NCI-H1930 (cell line): ENCODE data around the gene ASB13.

Experiments
- DNase-seq, 2 experiments: peaks; one replicate each; lab custom pipeline; 2025; lab: John Stamatoyannopoulos, UW

ASB13 gene

DNA sequence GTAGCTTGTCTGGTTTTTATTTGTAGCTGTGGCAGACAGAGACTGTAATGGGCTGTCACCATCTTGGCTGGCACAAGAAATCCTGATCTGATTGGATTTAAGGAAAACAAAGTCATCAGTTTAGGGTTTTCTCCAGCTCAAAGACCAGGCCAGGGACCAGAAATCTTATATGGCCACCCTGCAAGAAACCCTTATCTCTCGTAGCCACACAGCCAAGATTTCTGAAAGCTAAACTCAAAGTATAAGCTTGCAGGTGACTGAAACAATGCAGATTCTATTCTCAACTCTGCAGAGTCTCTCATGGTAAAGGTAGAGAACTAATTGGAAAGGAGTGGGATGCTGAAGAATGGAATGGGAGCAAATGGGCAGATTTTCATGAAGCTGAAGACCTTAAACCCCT, 3.2 kb upstream of the ASB13 start:
- DNase-seq, result no peak

DNA sequence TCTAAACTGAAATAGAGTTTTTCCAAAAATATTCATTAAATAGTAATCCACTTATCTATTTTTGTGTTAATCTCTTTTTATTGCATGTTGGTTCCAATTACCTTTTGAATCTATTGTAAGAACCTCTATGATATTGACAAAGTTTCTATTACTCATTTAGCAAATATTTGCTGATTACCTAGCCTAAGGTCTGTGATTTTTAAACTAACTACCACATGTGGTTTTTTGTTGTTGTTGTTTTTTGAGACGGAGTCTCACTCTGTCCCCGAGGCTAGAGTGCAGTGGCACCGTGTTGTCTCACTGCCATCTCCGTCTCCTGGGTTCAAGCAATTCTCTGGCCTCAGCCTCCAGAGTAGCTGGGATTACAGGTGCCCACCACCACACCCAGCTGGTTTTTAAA, 2.0 kb upstream of the ASB13 start:
- DNase-seq, result no peak

DNA sequence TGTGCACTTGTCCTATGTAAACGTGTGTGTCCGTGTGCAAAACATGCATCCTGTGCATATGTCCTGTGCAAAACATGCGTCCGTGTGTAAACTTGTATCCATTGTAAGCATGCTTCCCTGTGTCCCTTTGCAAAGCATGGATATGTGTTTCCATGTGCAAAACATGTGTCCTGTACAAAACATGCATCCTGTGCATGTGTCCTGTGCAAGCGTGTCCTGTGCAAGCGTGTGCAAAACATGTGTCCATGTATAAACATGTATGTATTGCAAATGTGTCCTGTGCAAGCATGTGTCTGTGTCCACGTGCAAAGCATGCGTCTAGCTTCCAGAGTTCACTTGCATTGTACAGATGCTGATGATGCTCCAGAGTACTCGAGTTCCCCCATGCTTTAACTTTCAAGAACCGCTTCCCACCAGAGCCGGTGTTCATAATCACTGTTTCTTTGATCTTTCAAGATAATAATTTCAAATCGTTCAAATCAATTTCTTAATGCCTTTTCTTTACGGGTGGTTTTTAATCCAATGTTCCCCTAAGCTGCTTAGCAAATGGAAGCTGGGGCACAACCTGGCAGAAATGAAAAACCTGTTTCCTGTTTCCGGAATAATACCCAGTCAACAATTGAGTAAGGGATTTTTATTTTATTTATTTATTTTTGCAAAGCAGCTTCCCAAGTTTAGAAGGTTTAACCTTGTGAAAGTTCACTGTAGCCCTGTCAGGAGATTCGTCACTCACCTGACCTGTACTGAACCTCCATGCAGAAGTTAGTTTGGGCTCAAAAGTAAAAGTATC, 641 bp upstream of the ASB13 start:
- no peak for DNase-seq

DNA sequence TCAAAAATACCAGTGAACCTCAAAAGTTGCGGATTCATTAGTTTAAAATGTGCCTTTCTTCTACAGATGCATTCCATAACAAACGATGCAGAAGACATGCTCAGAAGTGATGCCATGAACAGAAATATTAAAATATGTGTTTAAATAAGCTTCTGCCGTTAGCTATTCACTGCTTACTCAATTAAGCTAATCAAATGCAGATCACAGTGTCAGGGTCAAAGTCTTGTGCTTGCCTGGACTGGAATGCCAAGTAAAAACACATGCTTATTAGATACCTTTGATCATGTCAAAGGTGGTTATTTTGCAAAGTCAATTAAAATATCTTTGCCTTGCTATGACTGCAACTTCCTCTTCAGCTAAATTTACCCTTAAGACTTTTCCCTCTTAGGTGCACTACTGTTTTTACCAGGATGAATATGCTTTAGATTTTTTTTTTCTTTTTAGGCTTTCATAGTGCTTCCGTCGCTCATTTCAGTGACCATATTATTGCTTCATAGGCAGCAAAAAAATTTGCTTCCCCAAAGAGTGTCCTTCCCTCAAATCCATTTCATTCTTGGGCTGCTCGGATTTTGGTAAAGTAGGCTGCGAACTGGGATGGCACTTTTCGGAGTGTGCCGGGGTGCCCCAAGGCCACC, 905 bp downstream of the ASB13 start:
- DNase-seq, result no peak

DNA sequence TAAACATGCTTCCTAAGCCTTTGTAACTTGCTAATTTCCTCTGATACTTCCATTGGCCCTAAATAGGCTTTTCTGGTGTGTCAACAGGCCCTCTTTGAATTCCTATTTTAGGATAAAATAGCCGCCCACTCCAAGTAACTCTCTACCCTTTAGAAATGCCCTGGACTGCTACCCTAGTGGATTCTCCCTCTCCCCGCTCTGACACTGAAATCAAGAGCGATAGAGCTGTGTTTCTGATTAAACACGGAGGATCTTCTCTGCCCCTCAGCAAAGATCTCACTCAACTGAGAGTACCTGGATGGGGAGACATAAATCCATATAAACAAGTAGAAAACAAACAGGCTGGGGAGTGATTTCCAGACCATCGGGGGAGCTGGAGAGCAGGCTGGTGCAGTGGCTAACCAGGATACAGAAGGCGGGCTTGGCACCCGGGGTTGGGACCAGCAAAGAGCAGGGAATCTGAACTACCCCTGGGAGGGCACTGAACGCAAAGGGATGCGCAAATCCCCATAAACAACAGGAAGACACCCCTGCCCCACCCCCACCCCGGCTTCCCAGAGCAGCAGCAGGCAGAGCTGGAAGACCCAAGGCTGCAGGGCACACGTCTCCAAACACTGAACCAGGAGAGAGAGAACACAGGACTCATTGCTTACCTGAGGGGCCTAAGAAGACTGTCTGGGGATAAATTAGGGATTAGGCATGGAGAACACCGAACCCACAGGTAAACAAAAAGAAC, 2.5 kb downstream of the ASB13 start:
- DNase-seq, result no peak

DNA sequence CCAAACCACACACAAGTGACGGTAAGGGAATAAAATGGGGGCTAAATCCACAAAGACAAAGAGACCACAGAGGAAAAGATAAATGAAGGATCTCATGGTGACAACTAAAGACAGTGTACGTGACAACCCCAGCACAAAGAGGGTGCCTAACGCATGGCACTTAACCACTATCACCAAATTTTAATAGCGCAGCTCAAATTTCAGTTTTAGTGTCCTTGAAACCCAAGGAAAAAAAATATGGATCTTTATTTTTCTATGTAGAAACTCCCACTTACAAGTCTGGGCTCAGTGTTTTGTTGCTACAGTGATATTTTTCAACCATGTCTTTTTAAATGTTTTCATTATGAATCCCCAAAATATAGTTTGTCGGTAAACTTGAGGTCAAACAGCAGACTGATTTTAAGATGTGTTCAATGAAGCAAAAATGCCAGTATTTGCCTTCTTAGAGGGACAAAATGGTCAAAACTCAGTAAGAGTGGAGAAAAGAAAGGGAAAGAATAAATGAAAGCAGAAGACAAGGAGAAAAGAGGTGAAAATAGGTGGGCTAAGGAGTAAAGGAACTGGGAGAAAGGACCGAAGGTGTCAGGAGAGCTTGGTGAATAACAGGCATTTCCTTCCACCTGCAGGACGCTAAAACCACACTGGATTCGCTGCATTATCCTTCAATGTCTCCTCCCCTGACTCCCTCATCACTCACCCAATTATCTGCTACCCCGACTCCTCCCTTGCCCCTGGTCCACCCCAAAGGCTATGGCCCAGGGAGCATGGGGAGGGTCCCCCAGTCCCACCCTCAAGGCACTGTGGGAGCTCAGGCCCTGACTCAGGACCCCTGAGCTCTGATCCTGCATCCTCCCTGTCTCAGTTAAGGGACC, 3.5 kb downstream of the ASB13 start:
- DNase-seq, result no peak

DNA sequence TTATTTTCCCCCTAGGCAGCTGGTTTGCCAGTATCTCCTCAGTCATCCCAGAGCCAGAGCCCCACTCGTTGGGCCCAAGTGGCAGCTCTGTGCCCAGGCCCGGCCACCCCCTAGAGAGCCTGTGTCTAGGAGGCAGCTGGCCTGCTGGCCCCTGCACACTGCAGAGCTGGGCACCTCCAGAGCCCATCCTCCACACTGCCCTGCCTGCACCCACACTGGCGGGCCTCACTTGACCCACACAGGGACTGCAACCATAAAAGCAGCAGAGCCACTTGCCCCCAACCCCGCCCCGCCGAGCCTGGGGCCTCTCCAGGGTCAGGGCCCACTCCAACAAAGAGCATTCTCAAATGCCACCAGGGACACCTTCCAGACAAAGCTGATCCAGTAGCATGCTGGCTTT, 5.4 kb downstream of the ASB13 start:
- no peak for DNase-seq

DNA sequence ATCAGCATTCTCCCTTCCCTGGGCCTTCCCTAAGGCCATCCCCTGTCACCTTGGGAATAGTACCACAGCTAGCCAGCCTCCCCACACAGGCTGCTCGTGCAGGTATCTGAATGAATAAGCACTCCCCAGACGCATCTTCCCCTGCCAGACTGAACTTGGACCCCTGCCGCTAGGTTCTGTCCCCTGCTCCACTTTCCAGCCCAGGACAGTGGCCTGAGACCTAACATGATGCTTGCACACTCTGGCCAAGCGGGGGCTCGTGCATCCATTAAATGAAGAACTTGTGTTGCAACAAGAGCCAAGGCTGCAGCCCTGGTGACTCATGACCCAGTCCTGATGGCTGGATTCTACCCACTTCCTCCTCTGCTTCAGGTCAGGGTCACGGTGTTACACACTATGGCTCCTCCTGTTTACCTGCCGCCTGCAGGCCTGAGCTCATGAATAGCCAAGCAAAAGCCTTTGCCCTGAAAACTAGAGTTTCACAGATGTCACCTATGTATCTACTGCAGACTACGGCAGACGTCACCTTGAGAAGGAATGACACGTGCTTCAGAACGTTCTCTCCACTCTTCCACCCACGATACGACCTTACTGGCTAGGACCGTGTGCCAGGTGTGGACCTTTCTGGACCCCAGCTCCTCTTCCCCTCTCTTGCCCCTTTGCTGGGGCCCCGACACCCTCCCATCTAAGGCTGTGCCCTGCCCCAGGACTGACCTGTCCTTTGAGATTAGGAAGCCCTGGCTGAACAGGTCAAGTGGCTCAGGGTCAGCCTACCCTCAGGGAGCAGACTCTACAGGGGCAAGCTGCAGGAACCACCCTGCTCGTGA, 6.5 kb downstream of the ASB13 start:
- no peak for DNase-seq

DNA sequence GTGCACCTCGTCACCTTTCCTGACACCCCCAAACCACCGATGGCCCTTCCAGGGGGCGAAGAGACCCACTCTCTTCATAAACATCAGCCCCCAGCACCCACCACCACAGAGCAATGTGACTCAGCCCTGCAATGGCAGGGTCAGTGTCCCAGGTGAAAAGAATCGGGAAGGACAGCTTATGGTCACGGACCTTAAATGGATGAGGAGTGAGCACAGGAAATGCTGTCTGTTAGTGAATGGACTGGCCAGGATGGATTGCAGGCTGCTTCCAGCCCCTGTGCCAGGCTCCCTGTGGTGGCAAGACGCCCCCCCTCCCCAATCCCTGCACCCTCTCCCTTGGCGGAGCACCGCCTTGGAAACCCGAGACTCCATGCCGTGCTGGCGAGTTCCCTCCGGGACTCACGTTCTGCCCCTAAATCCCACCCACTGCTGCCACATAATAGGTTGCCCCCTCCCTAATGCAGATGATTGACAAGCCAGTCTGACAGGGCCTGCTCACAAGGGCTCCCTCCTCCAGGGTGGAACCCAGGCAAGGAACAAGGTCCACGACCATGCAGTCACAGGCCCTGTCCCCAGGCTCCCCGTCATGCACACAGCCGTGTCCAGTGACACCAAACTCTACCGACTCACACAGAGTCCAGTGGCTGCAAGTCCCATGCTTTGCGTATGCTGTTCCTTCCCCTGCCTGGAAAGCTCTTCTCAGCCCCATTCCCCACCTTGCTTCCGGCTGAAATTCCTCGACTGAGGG, 7.3 kb downstream of the ASB13 start:
- no peak for DNase-seq

DNA sequence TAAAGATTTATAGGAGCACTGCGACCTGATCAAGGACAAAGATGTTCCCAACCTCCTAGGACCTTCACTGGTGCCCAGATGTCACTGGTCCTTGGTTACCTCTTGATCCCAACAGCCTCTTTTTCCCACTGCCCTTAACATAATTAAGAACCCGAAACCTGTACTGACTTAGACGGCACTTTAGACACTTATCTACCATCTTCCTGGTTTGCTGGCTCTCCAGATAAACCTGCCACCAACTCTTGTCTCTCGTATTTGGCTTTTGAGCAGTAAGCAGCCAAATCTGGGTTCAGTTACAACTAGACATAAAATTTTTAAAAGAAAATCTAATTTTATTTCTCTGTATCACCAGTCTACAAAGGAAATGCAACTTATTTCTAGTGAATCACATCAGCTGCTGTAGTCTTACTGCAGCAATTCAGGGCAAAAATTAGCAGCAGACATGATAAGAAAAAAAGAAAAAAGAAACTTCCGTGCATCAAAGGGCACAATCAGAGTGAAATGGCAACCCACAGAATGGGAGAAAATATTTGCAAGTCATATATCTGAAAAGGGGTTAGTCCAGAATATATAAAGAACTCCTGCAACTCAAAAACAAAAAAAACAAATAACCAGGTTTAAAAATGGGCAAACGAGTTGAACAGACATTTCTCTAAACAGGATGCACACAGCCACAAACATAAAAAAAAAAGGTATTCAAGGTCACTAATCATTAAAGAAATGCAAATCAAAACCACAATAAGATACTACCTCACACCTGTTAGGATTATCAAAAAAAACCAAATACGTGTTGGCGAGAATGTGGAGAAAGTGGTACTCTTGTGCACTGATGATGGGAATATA, 9.4 kb downstream of the ASB13 start:
- no peak for DNase-seq

DNA sequence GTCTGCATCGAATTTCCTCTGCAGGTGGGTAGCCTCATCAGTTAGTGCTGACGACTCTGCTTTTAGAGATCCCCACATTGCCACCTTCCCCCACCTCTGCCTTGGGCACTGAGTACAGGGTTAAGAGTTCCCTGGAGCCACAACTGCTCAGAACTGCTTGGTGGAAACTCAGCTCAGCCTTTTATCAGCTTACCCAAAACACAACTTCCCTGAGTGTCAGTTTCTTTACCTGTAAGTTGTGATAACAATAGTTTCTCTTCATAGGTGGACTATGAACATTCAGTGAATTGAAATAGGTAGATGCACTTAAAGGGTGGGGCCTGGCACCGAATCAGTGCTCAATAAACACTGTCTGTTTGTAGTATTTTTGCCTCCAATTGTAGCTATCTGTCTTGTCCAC, 11.3 kb downstream of the ASB13 start:
- DNase-seq, result no peak

DNA sequence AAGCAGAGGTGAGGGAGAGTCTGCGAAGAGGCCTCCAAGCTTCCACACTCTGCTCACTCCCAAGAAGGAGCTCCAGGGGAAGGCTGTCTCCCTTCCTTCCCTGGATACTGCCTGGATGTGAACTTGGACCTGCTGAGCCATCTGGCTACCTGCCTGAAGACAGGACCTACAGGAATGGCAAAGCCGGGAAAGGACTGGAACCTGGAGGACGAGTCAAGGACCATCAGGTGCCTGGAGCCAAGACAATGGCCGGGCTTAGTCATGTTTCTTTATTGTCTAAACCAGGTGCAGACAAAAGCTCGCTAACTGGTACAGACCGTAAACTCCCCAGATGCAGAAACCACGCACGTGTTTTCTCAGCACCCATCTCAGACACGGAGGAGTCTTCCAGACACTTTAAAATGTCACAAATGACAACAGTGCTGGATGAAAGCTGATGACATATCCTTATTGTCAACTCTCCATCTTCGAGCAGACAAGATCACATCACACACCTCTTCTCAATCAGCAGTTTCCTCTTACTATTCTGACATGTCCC, 12.1 kb downstream of the ASB13 start:
- DNase-seq, result no peak

DNA sequence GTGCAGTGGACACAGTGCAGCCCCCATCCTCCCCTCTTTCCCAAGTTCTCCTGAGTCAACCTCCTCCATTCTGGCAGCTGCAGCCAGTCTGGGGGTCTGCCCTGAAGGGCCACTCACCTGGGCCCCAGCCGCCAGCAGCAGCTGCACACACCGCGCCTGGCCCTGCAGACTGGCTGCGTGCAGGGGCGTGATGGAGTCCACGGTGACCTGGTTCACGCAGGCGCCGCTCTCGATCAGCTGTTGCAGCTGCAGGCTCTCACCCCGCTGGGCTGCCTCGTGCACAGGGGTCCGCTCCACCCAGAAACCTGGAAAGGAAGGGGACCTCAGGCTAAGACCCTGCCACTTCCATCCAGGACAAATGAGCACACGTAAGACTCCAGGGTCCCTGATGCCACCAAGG, 13.6 kb downstream of the ASB13 start:
- no peak for DNase-seq

DNA sequence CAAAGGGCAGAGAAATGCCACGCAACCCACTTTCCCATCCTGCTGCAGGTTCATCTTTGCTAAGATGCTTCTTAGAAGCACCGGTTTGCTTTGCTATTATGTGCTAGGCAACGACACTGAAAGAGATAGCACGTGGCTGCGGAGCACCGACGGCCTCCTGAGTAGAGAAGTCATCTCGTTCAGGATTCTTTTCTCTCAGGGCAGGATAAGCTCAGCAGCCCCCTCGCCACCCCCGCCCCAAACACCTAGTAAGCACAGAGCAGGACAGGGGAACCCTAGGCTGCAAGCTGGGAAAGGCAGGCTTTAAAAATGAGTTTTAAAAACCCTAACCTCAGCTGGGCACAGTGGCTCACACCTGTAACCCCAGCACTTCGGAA, 15.0 kb downstream of the ASB13 start:
- DNase-seq, result no peak

DNA sequence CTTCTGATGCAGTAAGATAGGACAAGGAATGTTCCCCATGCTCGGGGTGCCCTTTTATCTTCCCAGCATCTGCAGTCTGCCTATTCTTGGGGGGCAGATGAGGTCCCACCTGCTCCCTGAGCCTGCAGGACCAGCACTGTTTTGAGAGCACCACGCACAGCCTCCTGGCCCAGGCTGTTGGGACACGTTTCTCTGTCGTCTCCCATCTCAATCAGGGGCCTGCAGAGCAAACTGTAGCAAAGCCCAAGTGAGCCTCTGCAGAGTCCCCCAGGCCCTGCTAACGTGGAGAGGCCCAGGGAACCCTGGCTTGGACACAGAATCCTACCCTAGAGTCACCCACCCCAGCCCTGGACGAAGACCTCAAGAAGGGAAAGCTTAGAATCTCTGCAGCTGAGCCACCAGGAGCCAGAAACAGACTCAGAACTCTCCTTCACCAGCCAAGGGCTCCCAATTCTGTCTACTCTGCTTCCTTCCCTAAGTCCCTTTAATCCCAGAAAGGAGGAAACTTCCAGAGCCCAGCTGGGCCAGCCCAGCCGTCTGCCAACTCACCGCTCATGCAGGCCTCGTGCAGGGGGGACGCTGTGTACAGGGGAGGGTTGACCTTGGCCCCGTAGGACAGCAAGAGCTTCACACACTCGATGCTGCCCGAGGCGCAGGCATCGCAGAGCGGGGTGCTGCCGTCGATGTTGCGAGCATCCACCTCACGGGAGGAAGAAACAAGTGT, 15.6 kb downstream of the ASB13 start:
- no peak for DNase-seq

DNA sequence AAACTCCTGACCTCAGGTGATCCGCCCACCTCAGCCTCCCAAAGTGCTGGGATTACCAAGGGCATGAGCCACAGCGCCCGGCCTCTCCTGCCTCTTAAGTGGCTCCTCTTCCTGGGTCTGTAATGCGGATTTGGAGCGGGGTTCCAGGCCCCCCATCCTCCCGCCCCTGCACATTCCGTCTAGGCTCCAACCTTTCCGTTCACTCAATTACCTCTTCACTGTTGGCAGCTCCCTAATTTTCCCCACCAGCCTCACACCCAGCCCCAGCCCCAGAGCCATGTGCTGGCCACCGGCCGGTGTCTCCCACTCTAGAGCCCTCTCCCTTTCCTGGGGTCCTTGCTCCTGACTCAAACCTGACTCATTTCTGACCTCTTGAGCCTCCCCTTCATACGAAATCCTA, 16.6 kb downstream of the ASB13 start:
- DNase-seq, result no peak

DNA sequence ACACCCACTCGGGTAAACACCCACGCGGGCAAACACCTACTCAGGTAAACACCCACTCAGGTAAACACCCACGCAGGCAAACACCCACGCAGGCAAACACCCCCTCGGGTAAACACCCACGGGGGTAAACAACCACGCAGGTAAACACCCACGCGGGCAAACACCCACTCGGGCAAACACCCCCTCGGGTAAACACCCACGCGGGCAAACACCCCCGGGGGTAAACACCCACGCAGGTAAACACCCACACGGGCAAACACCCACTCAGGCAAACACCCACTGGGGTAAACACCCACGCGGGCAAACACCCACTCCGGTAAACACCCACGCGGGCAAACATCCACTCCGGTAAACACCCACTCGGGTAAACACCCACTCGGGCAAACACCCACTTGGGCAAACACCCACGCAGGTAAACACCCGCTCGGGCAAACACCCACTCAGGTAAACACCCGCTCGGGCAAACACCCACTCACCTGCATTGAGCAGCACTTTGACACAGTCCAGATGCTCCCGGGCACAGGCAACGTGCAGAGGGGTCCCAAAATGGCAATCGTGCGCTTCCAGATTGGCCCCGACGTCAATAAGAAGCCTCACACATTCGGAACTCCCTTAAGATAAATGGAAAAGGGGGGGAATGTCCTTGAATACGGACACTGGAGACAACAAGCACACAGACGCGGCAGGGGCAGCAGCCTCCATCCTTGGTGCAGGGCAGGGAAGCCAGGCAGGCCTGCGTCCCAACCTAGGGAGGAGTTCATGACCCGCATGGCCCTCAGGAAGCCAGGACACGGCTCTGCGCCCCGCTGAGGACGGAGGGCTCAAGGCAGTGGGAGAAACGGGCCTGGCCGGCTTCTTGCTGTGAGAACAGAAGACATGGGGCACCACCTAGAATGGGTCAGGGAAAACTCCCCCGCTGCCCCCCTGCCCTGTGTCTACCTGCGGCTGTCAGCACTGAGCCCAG, 17.6 kb downstream of the ASB13 start:
- DNase-seq, result no peak
